ENCODE measurements around the gene FRMD1.

DNA sequence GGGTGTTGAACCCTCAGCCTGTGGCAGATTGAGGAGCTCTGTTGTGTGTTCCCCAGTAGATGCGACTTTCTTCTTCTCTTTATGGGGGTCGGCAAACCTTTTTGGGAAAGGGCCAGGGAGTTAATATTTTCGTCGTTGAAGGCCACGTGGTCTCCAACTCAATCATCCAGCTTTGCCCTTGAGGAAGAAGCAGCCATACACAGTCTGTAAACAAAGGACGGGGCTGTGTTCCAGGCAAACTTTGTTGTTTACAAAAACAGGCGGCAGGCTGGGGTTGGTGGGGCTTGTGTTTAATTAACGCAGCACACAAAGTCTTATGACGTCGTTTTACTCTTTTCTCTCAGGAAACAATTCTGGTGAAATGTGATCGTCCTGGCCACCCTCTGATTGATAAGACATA is 61.4 kb downstream of the FRMD1 start:
- no peak for TF ChIP-seq POLR2AphosphoS5 (IDR thresholded peaks at IDR 0.05; ENCODE audit: insufficient read depth, low read depth, low read length)
- TF ChIP-seq, protein P1, sequence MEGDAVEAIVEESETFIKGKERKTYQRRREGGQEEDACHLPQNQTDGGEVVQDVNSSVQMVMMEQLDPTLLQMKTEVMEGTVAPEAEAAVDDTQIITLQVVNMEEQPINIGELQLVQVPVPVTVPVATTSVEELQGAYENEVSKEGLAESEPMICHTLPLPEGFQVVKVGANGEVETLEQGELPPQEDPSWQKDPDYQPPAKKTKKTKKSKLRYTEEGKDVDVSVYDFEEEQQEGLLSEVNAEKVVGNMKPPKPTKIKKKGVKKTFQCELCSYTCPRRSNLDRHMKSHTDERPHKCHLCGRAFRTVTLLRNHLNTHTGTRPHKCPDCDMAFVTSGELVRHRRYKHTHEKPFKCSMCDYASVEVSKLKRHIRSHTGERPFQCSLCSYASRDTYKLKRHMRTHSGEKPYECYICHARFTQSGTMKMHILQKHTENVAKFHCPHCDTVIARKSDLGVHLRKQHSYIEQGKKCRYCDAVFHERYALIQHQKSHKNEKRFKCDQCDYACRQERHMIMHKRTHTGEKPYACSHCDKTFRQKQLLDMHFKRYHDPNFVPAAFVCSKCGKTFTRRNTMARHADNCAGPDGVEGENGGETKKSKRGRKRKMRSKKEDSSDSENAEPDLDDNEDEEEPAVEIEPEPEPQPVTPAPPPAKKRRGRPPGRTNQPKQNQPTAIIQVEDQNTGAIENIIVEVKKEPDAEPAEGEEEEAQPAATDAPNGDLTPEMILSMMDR (IDR thresholded peaks at IDR 0.05; ENCODE audit: extremely low read depth in 1 of 2, insufficient read depth in 1 of 2, low read depth in 1 of 2, low read length in 2 of 2) = no peak
- no peak for TF ChIP-seq EZH2 (IDR thresholded peaks at IDR 0.05; ENCODE audit: borderline replicate concordance, low read depth, low read length, severe bottlenecking)
- no peak for TF ChIP-seq POLR2A (IDR thresholded peaks at IDR 0.05; ENCODE audit: low read depth, low read length)
- TF ChIP-seq JUN (IDR thresholded peaks at IDR 0.05; ENCODE audit: borderline replicate concordance, insufficient read depth, insufficient read length, low read depth) = no peak
